Activated T-cell treated with anti-CD3 and anti-CD28 coated beads, Interleukin-2, amount 50 U/mL, for 48 hours (primary cell): Measurements from ENCODE around the gene ALOX5.
"Not testable (repeated sequence)": the region's sequence is repeated elsewhere in the genome, so short reads cannot be mapped to it uniquely, and the experiment has no call there.

Source experiments
- DNase-seq, 2 experiments: peaks; one replicate each; pipeline ENCODE4 v3.0.0-alpha.2; 2020

The ALOX5 gene

DNA sequence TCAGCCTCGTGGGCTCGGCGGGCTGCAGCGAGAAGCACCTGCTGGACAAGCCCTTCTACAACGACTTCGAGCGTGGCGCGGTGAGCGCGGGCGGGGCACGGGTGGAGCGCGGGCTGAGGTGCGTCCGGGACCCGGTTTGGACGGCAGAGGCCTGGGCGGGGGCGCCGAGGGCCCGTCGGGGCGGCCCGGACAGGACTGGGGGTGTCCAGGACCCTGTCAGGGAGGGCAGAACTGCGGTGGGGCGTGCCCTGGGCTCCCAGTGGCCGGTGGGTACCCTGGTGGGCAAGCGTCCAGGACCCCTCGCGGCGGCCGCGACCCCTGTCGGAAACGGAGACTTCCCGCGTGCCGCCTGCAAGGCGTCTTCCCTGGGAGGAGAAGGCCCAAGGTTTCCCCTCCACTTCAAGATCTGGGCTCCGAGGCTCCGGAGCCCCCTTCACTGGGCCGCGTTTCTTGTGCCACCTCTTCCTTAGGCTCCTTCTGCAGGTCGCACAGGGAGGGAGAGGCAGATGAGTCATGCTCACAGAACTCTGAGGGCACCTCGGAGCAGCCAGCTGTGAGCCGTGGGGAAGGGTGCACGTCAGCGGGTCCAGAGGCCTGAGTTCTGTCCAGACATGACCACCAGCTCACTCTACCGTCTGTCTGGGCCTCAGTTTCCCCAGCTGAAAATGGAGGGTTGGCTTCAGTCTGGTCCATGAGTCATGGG is 485 bp downstream of the ALOX5 start:
- DNase-seq: peak; percentile 38 to 39

DNA sequence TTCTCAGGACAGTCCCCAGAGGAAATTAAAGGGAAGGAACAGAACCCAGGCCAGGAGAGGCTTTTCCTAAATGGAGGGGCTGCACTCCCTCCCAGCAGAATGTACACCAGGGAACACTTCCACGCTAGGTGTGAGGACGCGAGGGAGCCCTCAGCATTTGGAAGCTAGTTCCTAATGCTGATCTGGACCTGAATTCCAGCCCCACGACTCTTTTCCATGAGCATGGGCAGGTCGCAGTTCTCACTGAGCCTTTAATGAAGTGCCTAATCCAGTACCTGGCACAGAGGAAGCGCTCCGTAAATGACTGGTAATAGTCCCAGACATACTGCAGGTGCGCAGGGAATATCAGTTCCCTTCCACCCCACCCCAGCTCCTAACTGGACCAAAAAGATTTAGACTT is 1.1 kb downstream of the ALOX5 start:
- DNase-seq: no peak

DNA sequence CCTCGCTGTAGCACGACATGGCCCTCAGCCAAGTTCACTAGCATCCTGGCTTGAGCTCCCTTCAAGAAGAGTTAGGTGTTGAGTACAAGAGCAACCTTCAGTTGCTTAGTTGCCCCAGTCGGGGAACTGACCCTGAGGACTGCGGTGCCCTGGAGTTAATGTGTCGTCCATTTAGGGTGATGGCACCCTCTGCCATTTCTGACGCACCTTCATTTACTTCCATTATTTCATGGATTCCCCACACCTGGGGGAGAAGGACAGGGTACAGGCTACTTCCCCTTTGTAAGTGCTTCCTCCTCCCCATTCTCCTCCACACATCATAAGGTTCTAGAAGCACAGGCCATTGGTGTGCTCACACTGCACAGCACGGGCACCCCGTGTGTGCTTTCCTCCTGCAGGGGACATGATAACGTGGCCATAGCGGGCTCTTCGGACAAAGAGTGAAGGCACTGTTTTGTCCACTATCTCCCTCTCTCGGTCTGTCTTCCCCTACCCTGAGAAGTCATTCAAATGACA is 1.8 kb downstream of the ALOX5 start:
- DNase-seq: no peak

DNA sequence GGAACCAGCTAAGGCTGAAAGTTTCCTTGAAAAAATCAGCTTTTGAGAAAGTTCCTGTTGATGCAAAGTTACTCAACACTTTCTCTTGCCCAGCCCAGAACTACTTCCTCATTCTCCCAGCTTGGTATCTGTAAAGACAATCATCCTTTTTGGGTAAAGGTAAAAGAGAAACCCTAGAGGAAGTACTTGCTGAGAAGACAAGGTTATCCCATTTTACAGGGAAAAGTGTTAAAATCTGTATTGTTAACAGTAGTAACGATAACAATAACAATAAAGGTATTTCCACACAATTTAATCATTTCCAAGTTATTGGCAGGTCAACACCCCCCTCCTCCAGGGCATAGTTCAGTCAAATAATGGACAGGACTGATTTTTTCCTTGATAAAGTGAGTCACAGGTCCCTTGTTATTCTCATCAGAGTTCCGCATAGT is 2.4 kb downstream of the ALOX5 start:
- DNase-seq: no peak

DNA sequence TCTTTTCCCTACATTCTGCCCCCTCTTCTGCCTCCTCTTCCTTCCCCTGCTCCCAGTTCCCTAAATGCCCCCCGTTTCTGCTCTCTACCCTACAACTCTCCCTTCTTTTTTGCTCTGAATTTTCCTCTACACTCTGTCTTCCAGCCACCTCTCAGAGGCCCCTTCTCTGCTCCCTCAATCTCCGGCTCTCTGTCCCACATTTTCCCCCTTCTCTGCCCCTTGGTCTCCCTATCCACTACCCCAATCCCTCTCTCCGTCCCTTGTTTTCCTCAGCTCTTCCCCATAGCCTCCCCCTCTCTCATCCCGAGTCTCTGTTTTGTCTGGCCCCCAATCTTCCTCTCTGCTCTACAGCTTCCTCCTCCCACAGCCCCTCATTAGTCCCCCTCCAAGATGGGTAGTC is 3.3 kb downstream of the ALOX5 start:
- no peak for DNase-seq

DNA sequence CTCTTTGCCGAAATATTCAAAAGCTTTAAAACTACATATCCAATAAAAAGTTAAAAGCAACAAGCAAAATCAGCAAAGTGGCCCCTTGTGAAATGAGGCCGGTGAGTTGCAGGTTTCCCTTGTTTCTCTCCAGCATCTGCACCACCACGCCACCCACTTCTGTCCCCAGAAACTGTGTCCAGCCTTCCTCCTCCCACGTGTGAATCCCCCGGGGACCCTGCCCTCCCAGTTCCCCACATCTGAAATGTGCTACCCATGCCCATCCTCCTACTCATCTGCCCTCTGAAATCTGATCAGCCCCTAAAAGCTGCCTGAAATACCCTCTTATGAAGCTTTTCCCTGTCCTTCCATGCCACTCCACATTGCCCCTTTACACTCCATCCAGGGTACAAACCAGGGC is 3.8 kb downstream of the ALOX5 start:
- DNase-seq: no peak

DNA sequence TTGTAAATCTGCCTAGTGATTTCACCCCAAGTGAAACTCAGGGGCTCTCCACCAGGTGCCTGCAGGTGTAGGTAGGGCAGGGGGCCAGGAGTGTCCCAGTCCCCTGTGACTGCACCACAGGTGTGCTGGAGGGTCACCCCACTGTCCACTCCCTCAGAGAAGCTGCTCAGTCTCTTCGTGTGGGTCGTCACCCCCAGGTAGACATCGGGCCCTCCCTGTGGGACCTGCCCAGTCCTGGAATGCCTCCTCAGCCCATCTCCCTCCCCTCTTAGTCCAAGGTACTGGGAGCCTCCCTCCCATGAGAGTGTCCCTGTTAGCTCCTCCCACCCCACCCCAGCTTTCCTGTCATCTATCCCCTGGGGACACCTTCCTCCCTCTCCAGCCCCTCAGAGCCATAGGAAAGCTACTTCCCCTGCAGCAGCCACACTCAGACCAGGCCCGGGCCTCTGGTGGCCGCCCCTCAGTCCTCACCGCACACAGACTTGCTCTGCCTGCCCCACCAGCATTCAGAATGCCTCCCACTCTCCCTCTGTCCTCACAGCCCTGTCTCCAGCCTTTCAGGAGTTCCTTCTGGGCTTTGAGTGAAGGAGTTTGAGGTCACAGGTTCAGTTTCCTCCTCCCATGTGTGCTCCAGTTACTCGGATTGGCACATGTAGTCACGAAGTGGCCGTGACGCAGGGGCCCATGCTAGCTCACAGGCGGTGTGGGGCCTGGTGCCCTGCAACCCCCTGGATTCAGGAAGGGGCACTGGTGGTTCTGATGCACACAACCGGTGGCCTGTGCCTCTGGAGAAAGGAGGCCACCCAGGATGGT is 5.1 kb downstream of the ALOX5 start:
- DNase-seq: no peak

DNA sequence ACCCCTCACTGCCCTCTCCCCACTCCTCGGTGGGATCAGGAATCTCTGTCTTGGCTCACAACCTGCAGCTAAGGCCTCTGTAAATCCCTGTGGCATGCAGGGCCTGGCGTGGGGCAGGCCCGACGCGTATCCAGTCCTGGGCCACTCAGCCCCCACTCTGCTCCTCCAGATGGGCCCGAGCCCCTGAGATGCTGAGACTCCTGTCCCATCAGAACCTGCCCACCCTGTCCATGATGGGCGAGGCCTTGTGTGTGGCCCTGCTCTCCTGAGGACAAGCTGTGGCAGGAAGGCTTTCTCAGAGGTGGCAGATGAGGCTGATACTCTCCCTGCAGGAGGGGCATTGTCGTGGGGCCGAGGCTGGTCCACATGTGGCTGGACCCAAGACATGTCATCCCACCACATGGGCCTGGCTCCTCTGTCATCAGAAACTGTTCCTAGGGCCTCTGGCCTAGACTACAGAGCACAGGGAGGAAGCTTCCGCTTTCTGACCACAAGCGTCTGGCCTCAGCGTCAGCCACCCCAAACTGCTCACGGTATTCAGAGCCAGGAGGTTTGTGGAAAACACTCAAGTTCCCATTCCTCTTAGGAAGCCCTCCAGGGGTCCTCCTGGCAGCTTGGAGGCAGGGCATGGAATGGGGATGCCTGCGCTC is 6.0 kb downstream of the ALOX5 start:
- DNase-seq: no peak

DNA sequence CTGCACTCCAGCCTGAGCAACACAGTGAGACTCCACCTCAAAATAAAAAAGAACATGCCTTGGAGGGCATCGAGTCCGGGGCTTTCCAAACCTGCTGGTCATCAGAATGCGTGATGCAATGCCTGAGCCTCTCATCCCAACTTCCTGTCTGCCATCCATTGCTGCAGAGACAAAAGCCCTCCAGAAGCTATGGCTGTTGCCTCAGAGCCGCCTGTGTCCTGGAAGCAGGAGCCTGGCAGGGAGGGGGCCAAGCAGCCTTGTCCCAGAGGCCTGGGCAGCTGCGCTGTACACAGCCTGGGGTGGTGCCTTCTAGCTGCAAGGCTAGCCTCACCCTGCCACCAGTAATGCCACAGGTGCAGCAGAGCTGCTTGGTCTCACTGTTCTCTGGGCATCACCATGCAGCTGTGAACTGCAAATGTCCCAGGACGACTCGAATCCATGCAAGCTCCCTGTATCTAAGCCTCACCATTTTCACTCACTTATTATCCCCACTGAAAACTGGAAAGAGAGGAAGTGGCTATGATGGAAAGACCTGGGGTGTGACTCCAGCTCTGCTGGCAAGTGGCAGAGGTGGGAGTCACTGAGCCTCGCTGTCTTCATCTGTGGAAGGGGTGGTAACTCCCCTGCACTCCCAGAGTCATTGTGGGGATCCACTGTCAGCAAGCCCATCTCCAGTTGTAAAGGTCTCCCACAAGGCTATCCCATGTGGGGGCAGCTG is 7.0 kb downstream of the ALOX5 start:
- DNase-seq: no peak

DNA sequence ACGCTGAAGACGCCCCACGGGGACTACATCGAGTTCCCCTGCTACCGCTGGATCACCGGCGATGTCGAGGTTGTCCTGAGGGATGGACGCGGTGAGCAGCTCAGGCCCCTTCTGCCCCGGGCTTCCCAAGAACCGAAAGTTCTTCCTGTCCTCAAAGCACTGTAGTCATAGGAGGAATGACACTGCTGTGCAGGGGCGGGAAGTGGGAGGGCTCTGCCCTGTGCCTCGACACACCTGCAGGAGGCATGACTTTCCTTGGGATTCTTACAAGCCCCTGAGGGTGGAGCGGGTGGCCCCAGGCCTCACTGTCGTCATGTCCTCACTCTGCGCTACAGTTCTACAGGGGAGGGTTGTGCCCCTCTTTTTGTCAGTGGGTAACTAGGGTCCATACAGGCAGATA is 8.6 kb downstream of the ALOX5 start:
- DNase-seq: no peak

DNA sequence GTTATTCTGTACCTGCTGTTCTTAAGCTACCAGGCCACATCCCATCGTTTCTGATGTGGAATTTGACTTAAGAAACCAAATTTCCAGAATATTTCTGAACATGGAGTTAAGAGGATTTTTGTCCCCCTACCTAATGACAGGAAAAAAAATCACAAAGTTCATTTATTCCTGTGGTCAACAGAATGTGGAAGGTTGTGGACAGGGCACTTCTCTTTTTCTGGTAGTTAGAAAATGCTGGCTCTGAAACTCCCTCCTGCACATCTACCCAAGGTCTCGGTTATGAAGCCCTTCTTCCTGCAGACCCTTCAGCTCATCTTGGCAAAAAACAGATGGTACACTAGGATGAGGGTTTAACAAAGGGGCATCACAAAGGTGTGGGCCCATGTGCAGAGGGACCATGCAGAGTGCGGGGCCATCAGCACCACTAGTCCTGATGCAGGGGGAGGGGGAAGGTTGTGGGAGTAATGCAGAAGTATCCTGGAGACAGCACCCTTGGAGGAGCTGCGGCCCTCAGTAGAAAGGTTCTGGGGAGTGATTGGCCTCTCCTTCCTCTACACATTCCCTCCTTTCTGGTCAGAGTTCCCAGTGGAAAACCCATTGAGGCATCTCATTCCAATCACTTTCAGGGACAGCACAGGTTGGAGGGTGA is 9.8 kb downstream of the ALOX5 start:
- DNase-seq: no peak

DNA sequence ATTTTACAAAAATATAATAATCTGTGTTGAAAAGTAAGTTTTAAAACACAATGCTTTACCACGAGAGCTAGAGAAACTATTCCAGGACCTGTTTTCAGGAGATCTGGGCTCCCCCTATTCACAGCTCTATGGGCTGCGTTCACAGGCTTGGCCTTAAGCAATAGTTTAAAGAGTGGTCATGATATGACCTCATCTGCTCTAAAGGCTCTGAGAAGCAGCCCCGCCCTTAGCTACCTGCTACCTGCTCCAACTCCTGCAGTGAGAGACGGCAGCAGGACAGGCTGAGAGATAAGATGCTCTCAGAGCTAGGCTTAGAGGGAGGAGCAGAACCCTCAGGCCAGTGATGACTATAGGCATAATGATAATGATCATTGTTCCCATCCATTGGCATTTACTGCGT is 12.6 kb downstream of the ALOX5 start:
- DNase-seq: no peak

DNA sequence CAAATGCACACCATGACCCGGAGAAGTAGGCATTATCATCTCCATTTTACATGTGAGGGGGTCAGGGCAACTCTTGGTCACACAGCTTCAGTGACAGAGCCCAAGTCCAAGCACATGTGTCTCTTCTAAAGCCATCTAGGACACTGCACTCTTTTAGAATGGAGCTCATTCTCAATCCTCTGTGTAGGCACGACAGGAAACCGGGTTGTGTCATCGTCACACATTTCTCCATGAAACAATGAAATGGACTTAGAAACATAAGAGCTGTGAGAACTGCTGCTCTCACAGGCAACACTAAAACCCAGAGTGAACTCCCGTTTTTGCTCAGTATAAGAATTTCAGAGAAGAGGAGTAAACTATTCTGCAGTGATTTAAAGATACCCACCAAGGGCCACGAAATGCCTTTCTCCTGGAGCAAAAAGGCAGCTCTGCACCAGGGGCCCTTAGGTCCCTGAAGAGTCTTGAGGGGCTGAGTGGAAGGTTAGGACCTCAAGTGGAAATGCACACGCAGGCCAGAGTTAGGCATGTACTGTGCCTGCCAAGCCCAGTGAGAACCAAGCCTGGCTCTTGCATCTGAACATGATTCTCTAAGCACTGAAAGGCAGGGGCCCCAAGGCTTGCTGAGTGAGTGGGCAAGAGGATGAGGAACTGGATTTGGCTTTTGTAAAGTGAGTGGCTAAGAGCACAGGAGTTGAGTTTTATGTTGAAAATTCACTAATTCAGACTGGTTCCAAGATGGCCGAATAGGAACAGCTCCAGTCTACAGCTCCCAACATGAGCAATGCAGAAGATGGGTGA is 13.3 kb downstream of the ALOX5 start:
- no peak for DNase-seq

DNA sequence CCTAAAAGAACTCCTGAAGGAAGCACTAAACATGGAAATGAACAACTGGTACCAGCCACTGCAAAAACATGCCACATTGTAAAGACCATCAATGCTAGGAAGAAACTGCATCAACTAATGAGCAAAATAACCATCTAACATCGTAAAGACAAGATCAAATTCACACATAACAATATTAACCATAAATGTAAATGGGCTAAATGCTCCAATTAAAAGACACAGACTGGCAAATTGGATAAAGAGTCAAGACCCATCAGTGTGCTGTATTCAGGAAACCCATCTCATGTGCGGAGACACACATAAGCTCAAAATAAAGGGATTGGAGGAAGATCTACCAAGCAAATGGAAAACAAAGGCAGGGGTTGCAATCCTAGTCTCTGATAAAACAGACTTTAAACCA is 15.7 kb downstream of the ALOX5 start:
- not testable (repeated sequence) for DNase-seq

DNA sequence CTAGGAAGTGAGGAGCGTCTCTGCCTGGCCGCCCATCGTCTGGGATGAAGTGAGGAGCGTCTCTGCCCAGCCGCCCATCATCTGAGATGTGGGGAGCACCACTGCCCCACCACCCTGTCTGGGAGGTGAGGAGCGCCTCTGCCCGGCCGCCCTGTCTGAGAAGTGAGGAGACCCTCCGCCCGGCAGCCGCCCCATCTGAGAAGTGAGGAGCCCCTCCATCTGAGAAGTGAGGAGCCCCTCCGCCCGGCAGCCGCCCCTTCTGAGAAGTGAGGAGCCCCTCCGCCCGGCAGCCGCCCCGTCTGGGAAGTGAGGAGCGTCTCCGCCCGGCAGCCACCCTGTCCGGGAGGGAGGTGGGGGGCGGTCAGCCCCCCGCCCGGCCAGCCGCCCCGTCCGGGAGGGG is 17.6 kb downstream of the ALOX5 start:
- DNase-seq: not testable (repeated sequence)

DNA sequence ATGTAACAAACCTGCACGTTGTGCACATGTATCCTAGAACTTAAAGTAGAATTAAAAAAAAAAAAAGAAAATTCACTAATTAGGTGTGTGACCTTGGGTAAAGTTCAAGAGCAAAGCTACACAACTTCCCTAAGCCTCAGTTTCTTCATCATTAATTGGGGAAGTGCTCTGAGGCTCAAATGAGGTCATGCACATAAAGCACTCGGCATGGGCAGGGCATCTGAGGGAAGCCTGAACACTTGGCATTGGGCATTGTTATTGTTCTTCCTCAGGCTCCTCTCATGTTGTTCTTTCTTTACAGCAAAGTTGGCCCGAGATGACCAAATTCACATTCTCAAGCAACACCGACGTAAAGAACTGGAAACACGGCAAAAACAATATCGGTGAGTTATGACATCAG is 21.5 kb downstream of the ALOX5 start:
- no peak for DNase-seq

DNA sequence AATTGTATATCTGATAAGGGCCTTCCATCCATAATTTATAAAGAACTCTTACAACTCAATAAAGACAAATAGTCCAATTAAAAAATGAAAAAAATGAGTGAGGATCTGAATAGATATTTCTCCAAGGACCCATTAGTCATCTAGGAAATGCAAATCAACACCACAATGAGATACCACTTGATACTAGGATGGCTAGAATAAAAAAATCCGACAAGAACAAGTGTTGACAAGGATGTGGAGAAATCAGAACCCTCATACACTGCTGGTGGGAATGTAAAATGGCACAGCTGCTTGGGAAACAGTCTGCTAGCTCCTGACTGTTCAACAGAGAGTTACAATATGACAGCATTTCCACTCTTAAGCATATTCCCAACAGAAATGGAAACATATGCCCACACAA is 24.6 kb downstream of the ALOX5 start:
- DNase-seq: no peak

DNA sequence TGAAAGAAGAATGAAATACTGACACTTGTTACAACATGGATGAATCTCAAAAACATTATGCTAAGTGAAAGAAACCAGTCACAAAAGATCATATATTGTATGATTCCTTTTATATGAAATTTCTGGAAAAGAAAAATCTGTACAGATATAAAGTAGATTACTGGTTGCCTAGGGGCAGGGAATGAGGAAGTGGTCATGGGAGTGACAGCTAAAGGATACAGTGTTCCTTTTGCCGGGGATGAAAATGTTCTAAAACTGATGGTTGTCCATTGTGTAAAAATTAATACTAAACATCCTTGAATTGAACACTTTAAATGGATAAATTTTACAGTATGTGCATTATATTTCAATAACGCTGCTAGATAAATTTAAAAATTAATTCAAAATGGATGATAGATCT is 25.1 kb downstream of the ALOX5 start:
- DNase-seq: no peak

DNA sequence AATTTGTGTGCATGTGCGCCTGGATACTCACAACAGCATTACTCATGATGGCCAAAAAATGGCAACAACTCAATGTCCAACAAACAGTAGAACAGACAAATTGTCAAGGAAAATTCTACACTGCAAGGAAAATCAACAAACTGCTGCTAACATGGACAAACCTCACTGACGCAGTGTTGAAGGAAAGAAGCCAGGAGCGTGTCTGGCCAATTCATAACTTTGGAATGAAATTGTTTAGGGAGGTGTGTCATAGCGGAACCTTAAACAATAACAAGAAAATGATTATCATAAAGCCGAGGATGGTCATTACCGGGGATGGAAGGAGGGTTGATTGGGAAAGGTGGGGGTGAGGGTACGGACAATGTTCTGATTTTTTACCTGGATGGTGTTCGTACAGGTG is 29.1 kb downstream of the ALOX5 start:
- DNase-seq: no peak

DNA sequence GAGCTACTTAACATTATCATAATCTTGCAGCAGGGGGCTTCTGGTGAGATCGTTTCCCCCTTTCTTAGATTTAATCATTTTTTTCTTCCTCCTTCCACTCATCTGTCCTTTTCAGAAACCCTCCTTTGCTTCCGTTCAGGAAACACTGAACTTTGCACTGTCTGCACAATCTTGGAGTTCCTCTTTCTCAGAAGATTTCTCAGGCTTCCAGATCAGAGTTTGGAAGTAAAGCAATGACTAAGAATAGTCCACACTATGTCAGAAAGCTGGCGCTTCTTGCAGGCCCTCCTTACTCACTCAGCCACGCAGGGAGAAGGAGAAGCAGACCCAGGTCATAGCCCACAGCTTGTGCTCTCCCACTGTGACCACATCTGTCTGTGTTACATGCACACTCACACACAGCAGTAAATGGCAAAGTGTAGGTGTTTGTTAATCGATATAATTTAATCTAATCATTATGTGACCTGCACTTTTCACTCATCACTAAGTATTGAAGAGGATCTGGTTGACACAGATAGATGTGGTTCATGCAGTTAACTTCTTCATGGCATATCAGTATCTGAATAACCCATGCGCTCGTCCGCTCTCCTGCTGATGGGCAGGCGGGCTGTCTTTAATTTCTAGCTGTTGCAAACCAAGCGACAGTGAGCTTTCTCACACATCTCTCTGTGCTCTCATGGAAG is 30.2 kb downstream of the ALOX5 start:
- no peak for DNase-seq

DNA sequence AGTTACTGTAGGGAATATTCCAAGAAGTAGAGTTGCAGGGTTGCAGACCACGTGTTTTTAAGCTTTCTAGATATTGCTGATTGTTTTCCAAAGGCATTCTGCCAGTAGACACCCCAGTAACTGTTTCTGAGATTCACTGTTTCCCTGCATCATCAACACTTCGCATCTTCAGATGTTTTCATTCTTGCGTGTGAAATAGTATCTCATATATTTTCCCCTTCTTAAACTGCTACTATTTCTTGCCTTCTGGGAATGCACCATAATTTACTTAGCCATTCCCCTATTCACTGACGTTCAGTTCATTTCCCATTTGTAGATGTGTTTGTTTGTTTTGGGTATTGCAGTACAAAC is 30.7 kb downstream of the ALOX5 start:
- DNase-seq: no peak
